IMR-90 (cell line): ENCODE data around the gene KCNH2. TPM values are rescaled to one million over a fixed set of nuclear protein-coding genes. Genes with fewer than 3 reads are reported as not detected.
A peak's percentile ranks its signal among the peaks of the same experiment; 100 is the strongest.

Experiments used
- ATAC-seq: fragments of 200-7000 bp; cut with Tn5 transposase; 2 replicates; pipeline ENCODE4 v1.9.1; 2020; ENCODE audit warnings: low read depth, mild to moderate bottlenecking, moderate library complexity
- BruUV-seq: library from RNA; stranded (reverse); fragments of 400-500 nt; replicated peaks from 2 replicates; lab custom pipeline; 2021; lab: Mats Ljungman, UMichigan
- CTCF ChIA-PET: fragments of 300-600 bp; formaldehyde crosslinking; extraction: SDS; loops from one replicate; lab custom pipeline; 2021; ENCODE audit warnings: antibody characterized with exemption; lab: Yijun Ruan, JAX
- POLR2A ChIA-PET: fragments of 300-600 bp; sonication (Branson Sonifier 250); formaldehyde crosslinking; loops from one replicate; lab custom pipeline; 2022; ENCODE audit warnings: antibody characterized with exemption; ENCODE audit not compliant: unreplicated experiment; lab: Charles Lee
- DNase-seq: peaks from one replicate; pipeline ENCODE4 v3.0.0; 2013
- H2AFZ ChIP-seq: replicated peaks from 2 replicates; pipeline ENCODE3; 2013; ENCODE audit warnings: low read length, mild to moderate bottlenecking; ENCODE audit not compliant: poor library complexity
- H2AK5ac ChIP-seq: 2 replicates; pipeline ENCODE4 v1.6.1; 2013; ENCODE audit warnings: low read depth, low read length, inconsistent platforms
- H2AK9ac ChIP-seq: replicated peaks from 2 replicates; pipeline ENCODE3; 2013; ENCODE audit warnings: mild to moderate bottlenecking, low read depth, low read length, moderate library complexity; ENCODE audit not compliant: poor library complexity
- H2BK120ac ChIP-seq: 2 replicates; pipeline ENCODE4 v1.6.1; 2013; ENCODE audit warnings: low read depth, low read length, inconsistent platforms
- H2BK15ac ChIP-seq: 3 replicates; pipeline ENCODE4 v1.6.1; 2013; ENCODE audit warnings: low read depth, low read length, inconsistent platforms
- H2BK20ac ChIP-seq: 2 replicates; pipeline ENCODE4 v1.6.1; 2013; ENCODE audit warnings: low read depth, mild to moderate bottlenecking, inconsistent platforms, low read length, moderate library complexity
- H2BK5ac ChIP-seq: 2 replicates; pipeline ENCODE4 v1.6.1; 2013; ENCODE audit warnings: mild to moderate bottlenecking, low read depth, low read length, inconsistent platforms; ENCODE audit not compliant: poor library complexity, severe bottlenecking
- H3K14ac ChIP-seq: replicated peaks from 2 replicates; pipeline ENCODE4 v1.6.1; 2013; ENCODE audit warnings: low read depth, low read length, inconsistent platforms
- H3K18ac ChIP-seq: 2 replicates; pipeline ENCODE4 v1.6.1; 2013; ENCODE audit warnings: low read depth, low read length, control low read depth
- H3K23ac ChIP-seq: 2 replicates; pipeline ENCODE4 v1.6.1; 2013; ENCODE audit warnings: low read depth, low read length, inconsistent platforms
- H3K27ac ChIP-seq: 2 replicates; pipeline ENCODE4 v1.5.1; 2013; ENCODE audit warnings: mild to moderate bottlenecking, control low read depth, low read length; ENCODE audit not compliant: insufficient read depth
- H3K27me3 ChIP-seq: 2 replicates; pipeline ENCODE4 v1.6.1; 2013; ENCODE audit warnings: low read length; ENCODE audit not compliant: control insufficient read depth, insufficient read depth
- H3K36me3 ChIP-seq: 2 replicates; pipeline ENCODE4 v1.6.1; 2013; ENCODE audit warnings: low read length, mixed read lengths; ENCODE audit not compliant: control insufficient read depth, insufficient read depth
- H3K4ac ChIP-seq: 2 replicates; pipeline ENCODE4 v1.6.1; 2013; ENCODE audit warnings: low read depth, low read length, inconsistent platforms
- H3K4me1 ChIP-seq: 2 replicates; pipeline ENCODE4 v1.6.1; 2013; ENCODE audit warnings: low read length, mixed read lengths; ENCODE audit not compliant: control insufficient read depth, insufficient read depth
- H3K4me2 ChIP-seq: 2 replicates; pipeline ENCODE4 v1.6.1; 2013; ENCODE audit warnings: low read depth, mild to moderate bottlenecking, control low read depth, low read length, moderate library complexity
- H3K4me3 ChIP-seq: 2 replicates; pipeline ENCODE4 v1.5.1; 2013; ENCODE audit warnings: low read depth, mild to moderate bottlenecking, control low read depth, low read length, moderate library complexity; ENCODE audit not compliant: insufficient read depth
- H3K56ac ChIP-seq: 2 replicates; pipeline ENCODE4 v1.6.1; 2013; ENCODE audit warnings: low read length, inconsistent platforms; ENCODE audit not compliant: insufficient read depth; ENCODE audit errors: extremely low read depth
- H3K79me1 ChIP-seq, 2 experiments: 2 replicates each; pipeline ENCODE4 v1.6.1; 2013; ENCODE audit warnings: low read length in 2 of 2, inconsistent platforms in 1 of 2, low read depth in 1 of 2
- H3K9ac ChIP-seq: 2 replicates; pipeline ENCODE4 v1.6.1; 2013; ENCODE audit warnings: low read depth, low read length, control low read depth
- H3K9me1 ChIP-seq: 2 replicates; pipeline ENCODE4 v1.6.1; 2013; ENCODE audit warnings: low read length, inconsistent platforms; ENCODE audit not compliant: insufficient read depth
- H3K9me3 ChIP-seq: 2 replicates; pipeline ENCODE4 v1.6.1; 2013; ENCODE audit warnings: low read length; ENCODE audit not compliant: control insufficient read depth, insufficient read depth
- H4K20me1 ChIP-seq: 2 replicates; pipeline ENCODE4 v1.6.1; 2013; ENCODE audit warnings: low read length, inconsistent platforms; ENCODE audit not compliant: insufficient read depth
- H4K5ac ChIP-seq: 2 replicates; pipeline ENCODE4 v1.6.1; 2013; ENCODE audit warnings: mild to moderate bottlenecking, low read depth, low read length, control low read depth
- H4K8ac ChIP-seq, 2 experiments: 2 replicates each; pipeline ENCODE4 v1.6.1; 2013; ENCODE audit warnings: low read depth in 2 of 2, low read length in 2 of 2, control low read depth in 1 of 2, inconsistent platforms in 1 of 2
- H4K91ac ChIP-seq: 2 replicates; pipeline ENCODE4 v1.6.1; 2013; ENCODE audit warnings: low read depth, low read length, inconsistent platforms; ENCODE audit not compliant: insufficient read depth
- FOS ChIP-seq: fragments of 150-350 bp; IDR thresholded peaks from 2 replicates; pipeline ENCODE4 v1.6.1; 2016; ENCODE audit warnings: low read depth, low read length
- WGBS, 2 experiments: methylation state at CpG; one replicate each; pipeline versions ENCODE4 v1.1.5 to v1.1.7; 2013; ENCODE audit warnings: missing lambda C conversion rate in 2 of 2; ENCODE audit not compliant: insufficient read length in 1 of 2; ENCODE audit errors: extremely low coverage in 2 of 2; 5-methylcytosine and 5-hydroxymethylcytosine counted together
- dilution Hi-C: fragments of 300-500 bp; cut with HindIII; formaldehyde crosslinking; loops from one replicate; pipeline ENCODE4 v1.14.3; 2018; ENCODE audit warnings: low sequenced_read_pairs; ENCODE audit not compliant: unreplicated experiment
- in situ Hi-C: fragments of 300-500 bp; cut with MboI; formaldehyde crosslinking; loops from 3 replicates; pipeline ENCODE4 v1.14.3; 2019; ENCODE audit warnings: low sequenced_read_pairs, inconsistent platforms, mixed read lengths
- intact Hi-C: fragments of 100-400 bp; cut with micrococcal nuclease; formaldehyde crosslinking; loops from 2 replicates; pipeline ENCODE4 v1.10.0; 2022
- polyA plus RNA-seq, 3 experiments: library from polyadenylated mRNA; depleted of rRNA; stranded (reverse); fragments of >200 nt; gene quantifications; 2 replicates each; pipeline ENCODE4 v1.2.3, GENCODE V29; 2012; ENCODE audit warnings: low replicate concordance in 1 of 3
- total RNA-seq: library from RNA; depleted of rRNA; stranded (reverse); fragments of >200 nt; gene quantifications from 2 replicates; pipeline ENCODE4 v1.2.3, GENCODE V29; 2012

The KCNH2 gene
- total and polyA plus RNA-seq, 2 of the 4 experiments (the other 2 are of a cell fraction) = 0.90 to 2.1 TPM

- DNase-seq (no peak), ATAC-seq (no peak)
- no peaks in the 10 kb centered on the region for H3K36me3 ChIP-seq
- H2BK120ac ChIP-seq = no peak overlapping the region
- no CpG with 5 or more reads among the region's 6 CpGs for WGBS, 2 experiments
- no peak for TF ChIP-seq FOS
- H3K27ac ChIP-seq = no peak overlapping the region
- dilution Hi-C loops = no loop called here
- no peaks in the 10 kb centered on the region for H3K4me1 ChIP-seq
- H3K56ac ChIP-seq = no peak overlapping the region
- H2BK15ac ChIP-seq = no peak overlapping the region
- H2AFZ ChIP-seq = no peak overlapping the region
- no peak overlapping the region for H4K5ac ChIP-seq
- H3K23ac ChIP-seq = no peak overlapping the region
- H3K9ac ChIP-seq = no peak overlapping the region
- H3K79me1 ChIP-seq = no peaks in the 10 kb centered on the region
- peak overlapping the region; percentile 54; the same call in 1 of the 2 replicates for H3K4me2 ChIP-seq
- H3K4me3 ChIP-seq = no peak overlapping the region
- no peaks in the 10 kb centered on the region for H4K20me1 ChIP-seq
- H3K9me1 ChIP-seq = no peaks in the 10 kb centered on the region
- H4K91ac ChIP-seq = no peak overlapping the region
- ChIA-PET POLR2A (no interaction called here), CTCF (no interaction called here)
- no peak overlapping the region for H2AK9ac ChIP-seq
- no peak overlapping the region for H2AK5ac ChIP-seq
- no TSS peak for BruUV-seq
- intact Hi-C loops = no loop called here
- H4K8ac ChIP-seq = no peak overlapping the region
- H3K18ac ChIP-seq = no peak overlapping the region
- peaks cover 24% of the 10 kb centered on the region for H3K27me3 ChIP-seq
- in situ Hi-C loops = no loop called here
- no peak overlapping the region for H2BK5ac ChIP-seq
- H3K4ac ChIP-seq = no peak overlapping the region
- no peak overlapping the region for H3K14ac ChIP-seq
- no peaks in the 10 kb centered on the region for H3K9me3 ChIP-seq
- no peak overlapping the region for H2BK20ac ChIP-seq
These were observed 59.7 kb downstream of the KCNH2 start for GRCh38 chr7:150918378-150918777.
